Measurements from ENCODE around the gene NR2F1.

NR2F1 gene

GRCh38 chr5:93610581-93611272, 27.7 kb downstream of the NR2F1 start:
- TF ChIP-seq CTCF (IDR thresholded peaks at IDR 0.05; ENCODE audit: borderline replicate concordance, insufficient read depth, low read depth, low read length): no peak

GRCh38 chr5:93611273-93611975, 28.4 kb downstream of the NR2F1 start:
- no peak overlapping the region for H3K4me3 ChIP-seq (ENCODE audit: low read depth, low read length)
- TF ChIP-seq CTCF (IDR thresholded peaks at IDR 0.05; ENCODE audit: borderline replicate concordance, insufficient read depth, low read depth, low read length): no peak

More at GRCh38 chr5:93610581-93611272, 27.7 kb downstream of the NR2F1 start:
- H3K4me3 ChIP-seq (ENCODE audit: low read depth, low read length): no peak overlapping the region

- no peak for TF ChIP-seq CTCF (IDR thresholded peaks at IDR 0.05; ENCODE audit: borderline replicate concordance, insufficient read depth, low read depth, low read length)
- H3K4me3 ChIP-seq (ENCODE audit: low read depth, low read length): no peak overlapping the region
Observed at GRCh38 chr5:93611976-93612854, 29.2 kb downstream of the NR2F1 start.

GRCh38 chr5:93612855-93613243, 29.8 kb downstream of the NR2F1 start:
- no peak for TF ChIP-seq CTCF (IDR thresholded peaks at IDR 0.05; ENCODE audit: borderline replicate concordance, insufficient read depth, low read depth, low read length)
- H3K4me3 ChIP-seq (ENCODE audit: low read depth, low read length): no peak overlapping the region

GRCh38 chr5:93616538-93617174, 33.6 kb downstream of the NR2F1 start:
- TF ChIP-seq CTCF (IDR thresholded peaks at IDR 0.05; ENCODE audit: borderline replicate concordance, insufficient read depth, low read depth, low read length): no peak
- H3K4me3 ChIP-seq (ENCODE audit: low read depth, low read length): no peak overlapping the region

- H3K4me3 ChIP-seq (ENCODE audit: low read depth, low read length): peak overlapping the region; percentile 46
- 0 out of 2 replicates have a peak, but pooled peaks have one; percentile 22 for TF ChIP-seq CTCF (IDR thresholded peaks at IDR 0.05; ENCODE audit: borderline replicate concordance, insufficient read depth, low read depth, low read length)
Observed at GRCh38 chr5:93620487-93621326, 37.7 kb downstream of the NR2F1 start.

All from GM12875 (cell line).